ENCODE data around the gene DRC1. TPM values are rescaled to one million over a fixed set of nuclear protein-coding genes. Genes with fewer than 3 reads are reported as not detected.

The DRC1 gene
- total RNA-seq, 1 donor from 2014 or later = 0.30 TPM

DNA sequence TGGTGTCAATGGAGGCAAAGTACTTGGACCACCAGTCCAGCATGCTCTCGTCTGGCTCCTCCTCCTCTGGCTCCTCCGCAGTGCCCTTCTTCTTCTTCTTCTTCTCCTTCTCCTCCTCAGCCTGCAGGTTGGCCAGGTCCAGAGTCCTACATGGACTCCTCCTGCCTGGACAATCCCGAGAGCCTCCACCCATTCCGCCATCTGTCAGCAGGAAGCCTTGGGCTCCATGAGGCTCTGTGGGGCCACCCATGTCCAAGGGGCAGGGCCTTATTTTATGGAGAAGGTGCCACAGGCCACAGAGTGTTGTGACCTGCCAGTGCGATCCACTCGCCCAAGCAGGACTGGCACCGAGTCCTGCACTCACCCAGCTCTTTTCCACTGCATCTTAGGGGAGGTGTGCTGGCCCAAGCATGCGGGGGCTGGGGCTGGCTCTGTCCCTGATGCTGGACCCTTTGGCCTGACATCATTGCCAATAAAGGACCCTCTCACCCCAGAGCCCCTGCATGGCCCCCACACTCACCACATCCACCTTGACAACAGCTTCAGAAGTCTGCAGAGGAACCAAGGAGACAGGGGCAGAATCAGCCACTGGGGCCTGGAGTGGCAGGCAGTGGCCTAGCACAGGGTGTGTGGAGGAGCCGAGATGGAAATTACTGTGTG is 69.0 kb downstream of the DRC1 start:
- ATAC-seq = no peak
- intact Hi-C loops (cut with DNase I) = no loop called here
- peak; percentile 32 for DNase-seq (ENCODE audit: missing footprints)

DNA sequence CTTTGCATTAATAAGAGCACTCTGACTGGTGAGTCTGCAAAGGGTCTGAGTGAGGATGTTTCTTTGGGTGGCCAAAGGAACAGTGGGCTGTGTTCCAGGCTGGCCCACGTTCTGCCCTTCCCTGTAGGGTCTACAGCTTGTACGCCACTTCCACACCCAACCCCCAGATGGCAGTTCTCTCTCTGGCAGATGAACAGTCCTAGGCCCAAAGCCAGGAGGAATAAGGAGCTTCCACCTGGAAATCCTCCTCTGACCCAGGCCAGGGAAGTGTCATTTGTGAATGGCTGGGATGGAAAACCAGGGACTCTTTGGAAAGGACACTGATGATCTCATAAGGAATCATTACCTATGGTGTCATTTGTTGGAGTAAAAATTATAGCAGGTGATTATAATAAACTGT is 69.6 kb downstream of the DRC1 start:
- ATAC-seq = no peak
- DNase-seq (ENCODE audit: missing footprints) = no peak
- intact Hi-C loops (cut with DNase I) = no loop called here

DNA sequence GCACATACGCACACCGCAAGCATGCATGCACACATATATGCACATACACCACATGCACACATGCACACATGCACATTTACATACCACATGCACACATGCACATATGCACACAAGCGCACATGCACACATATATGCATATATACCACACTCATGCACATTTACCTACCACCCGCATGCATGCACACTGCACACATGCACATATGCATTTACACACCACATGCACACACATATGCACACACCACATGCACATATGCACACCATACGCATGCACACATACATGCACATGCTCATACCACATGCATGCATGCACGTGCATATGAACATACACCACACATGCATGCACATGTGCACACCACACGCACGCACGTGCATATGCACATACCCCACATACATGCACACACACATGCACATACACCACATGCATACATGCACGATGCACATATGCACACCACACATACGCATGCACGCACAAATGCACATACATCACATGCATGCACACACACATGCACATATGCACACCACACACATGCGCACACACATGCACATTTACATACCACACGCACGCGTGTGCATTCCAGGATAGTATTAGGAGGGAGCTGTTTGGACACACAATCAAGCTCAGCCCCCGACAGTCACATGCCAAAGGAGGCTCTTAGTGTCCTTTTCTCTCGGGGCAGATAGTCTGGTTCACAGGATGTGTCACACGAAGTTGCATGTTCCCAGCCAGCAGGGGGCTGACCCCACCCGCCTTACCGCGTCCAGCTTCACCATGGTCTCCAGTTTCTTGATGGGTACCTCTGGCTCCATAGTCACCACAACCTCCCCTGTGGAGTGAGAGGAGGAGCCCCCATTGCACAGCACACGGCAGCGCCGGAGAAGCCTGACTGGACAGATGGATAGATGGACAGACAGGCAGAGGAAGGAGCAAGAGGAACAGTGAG is 70.3 kb downstream of the DRC1 start:
- ATAC-seq (no peak), DNase-seq (ENCODE audit: missing footprints) (peak; percentile 35)
- intact Hi-C loops (cut with DNase I) = no loop called here

DNA sequence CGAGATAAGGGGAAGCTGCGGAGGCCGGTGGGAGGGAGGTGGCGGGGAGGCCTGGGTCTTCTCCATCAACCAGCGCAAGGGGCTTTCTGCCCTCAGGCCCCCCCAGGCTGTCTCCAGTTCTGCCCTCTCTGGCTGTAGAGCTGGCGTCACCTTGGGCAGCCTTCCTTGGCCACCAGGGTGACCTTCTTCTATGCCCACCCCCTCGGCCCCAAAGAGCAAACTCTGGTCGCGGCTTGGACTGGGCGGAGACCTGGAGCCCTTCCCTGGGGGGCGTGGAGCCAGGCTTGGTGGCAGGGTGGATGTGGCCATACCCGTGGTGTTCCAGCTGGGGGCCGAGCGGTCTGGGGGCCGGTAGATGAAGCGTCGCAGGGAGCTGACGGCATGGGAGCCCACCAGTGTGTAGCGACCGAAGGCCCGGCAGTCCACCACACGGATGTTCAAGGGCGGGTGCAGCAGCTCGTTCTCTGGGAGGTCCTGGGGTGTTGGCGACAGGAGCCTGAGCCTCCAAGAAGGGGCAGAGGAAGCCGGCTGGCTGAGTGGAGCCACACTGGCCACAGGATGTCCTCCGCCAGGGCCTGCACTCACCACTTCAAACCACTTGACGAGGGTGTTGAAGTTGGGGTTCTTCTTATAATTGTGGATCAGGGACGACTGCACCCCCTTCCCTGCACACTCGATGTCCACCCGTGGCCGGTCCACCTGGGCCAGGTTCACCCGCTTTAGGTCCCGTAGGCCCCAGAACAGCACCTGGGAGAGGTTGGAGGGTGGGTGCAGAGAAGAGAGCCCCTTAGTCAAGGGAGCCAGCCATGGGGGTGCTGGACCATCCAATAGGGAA is 71.3 kb downstream of the DRC1 start:
- ATAC-seq (no peak), DNase-seq (ENCODE audit: missing footprints) (peak; percentile 50)
- intact Hi-C loops (cut with DNase I) = no loop called here

DNA sequence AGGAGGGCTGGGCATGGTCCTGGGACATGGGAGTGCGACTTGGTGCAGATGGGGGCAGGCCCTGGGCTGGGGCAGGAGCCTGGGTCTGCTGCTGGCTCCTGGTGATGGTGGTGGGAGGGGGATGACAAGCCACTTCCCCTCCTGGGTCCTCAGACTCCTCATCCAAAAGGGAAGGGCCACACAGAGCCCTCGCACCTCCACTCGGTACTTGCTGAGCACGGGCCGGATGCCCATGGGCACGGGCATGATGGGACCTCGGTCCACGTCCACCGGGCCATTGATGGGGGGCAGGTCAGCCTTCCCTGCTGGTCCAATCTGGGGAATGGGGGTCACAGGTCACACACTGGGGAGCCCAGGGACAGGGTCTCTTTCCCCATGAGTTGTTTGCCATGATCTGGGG is 72.1 kb downstream of the DRC1 start:
- intact Hi-C loops (cut with DNase I) = no loop called here
- DNase-seq (ENCODE audit: missing footprints) (peak; percentile 37), ATAC-seq (no peak)

DNA sequence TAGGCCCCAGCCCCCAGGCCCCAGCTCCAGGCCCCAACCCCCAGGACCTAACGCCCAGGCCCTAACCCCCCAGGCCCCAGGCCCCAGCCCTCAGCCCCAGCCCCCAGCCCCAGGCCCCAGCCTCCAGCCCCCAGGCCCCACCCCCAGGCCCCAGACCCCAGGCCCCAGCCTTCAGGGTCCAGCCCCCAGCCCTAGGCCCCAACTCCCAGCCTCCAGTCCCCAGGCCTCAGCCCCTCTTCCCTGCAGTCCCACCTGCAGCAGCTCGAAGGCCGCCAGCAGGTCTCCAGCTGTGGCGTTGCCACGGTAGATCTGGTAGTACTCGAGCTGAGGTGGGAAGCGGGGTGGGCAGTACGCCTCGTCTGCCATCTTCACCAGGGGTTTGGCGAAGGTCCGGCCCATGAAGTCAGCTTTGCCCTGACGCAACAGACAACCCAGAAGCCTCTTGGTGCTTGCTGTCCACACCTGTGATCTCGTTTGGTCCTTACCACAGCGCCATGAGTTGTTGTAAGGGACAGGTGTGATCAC is 72.6 kb downstream of the DRC1 start:
- intact Hi-C loops (cut with DNase I) = no loop called here
- no peak for ATAC-seq
- peak; percentile 16 for DNase-seq (ENCODE audit: missing footprints)

DNA sequence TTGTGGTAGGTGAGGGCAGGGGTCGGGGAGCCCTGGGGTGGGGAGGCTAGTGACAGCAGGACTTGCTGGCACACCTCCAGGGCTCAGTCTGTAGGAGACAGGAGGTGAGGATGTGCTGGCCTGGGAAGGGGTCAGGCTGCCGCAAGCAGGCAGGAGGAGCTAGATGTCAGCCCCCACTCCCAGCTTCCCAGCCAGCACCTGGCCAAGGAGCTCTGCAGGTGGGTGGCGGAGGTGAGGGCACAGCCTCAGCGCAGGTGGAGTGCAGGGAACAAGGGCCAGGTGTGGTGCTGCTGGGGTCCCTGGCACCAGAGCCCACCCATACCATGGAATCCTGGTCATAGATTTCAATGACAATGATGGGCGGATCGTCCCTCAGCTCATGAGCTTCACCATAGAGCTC is 73.3 kb downstream of the DRC1 start:
- ATAC-seq (no peak), DNase-seq (ENCODE audit: missing footprints) (peak; percentile 11)
- intact Hi-C loops (cut with DNase I) = no loop called here

DNA sequence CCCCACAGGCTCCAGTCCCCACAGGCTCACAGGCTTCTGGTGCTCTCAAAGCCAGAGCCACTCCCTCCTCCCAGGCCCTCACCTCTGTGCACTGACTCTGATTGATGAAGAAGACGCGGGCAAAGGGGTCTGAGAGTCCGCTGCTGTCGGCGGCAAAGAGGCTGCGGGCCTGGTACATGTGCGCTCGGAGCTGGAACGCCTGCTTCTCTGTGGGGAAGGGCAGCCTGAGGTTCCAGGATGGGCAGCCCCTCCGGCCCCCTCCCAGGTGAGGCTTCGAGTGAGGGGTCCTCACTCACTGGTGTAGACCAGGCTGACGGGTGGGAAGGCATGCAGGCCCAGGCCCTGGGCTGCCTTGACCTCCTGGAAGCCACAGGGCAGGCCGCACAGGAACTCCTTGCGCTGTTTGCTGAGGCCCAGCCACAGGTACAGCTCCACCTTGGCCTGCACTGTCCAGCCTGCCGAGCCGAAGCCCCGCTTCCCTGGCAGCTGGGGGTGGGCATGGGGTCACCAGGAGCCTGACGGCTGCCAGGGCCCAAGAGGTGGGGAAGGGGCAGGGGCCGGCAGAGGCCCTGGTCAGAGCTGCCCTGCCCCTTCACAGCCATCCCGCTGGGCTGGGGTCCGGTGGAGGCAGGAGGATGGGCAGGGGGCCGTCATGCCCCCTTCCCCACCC is 74.2 kb downstream of the DRC1 start:
- intact Hi-C loops (cut with DNase I) = no loop called here
- no peak for ATAC-seq
- peak; percentile 41 for DNase-seq (ENCODE audit: missing footprints)

DNA sequence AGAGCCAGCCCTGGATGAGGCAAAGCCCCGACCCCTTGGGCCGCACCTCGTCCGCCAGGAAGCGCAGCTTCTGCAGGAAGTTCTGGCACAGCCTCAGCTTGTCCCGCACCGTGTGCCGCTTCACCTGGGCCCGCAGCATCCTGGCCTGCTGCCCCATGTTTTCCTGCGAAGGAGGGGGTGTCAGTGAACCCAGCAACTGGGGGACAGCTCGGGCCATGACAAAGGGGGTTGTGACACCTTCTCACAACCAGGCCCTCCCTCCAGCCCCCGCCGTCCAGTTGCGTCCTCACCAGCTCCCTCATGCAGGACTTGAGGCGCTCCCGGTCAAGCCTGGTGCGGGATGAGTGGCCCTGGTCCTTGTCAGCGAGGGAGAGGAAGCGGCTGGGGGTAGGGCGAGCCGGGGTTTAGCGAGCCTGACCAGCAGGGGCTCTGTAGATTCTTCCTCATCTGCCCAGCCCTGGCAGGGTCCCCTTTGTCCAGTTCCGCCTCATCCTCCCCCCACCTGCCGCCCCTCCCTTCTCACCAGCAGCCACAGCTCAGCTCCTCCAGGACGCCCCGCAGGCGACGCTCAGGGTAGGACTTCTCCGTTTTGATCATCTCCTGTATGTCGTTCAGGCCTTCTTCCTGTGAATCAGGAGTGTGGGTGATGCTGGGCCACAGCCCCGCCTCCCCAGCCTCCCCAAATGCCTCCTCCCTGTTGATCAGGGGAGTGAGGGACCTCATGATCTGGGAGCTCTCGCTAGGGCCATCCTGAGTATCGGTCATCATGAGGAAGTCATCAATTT is 75.6 kb downstream of the DRC1 start:
- DNase-seq (ENCODE audit: missing footprints) (peak; percentile 39), ATAC-seq (no peak)
- intact Hi-C loops (cut with DNase I) = no loop called here

DNA sequence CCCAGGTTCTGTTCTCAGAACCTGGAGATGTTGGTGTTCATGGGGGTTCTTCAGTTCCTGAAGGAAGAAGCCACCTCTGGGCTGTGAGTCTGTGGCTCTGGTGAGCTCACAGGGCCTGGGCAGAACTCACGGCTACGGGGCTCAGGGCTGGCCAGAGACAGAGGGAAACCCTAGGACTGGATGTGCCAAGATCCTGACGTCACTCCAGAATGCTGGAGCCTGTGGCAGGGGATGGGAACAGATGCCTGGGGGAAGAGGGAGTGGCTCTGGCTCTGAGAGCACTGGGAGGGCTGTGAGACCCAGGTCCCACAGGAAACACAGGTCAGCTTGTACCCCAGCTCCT is 76.2 kb downstream of the DRC1 start, which contains the start of gene OTOF:
Gene OTOF (minus strand): TSS at position 214 of the 343 bp plus-strand sequence.
- intact Hi-C loops (cut with DNase I) = no loop called here
- ATAC-seq (peak; percentile 91), DNase-seq (ENCODE audit: missing footprints) (peak; percentile 73)

DNA sequence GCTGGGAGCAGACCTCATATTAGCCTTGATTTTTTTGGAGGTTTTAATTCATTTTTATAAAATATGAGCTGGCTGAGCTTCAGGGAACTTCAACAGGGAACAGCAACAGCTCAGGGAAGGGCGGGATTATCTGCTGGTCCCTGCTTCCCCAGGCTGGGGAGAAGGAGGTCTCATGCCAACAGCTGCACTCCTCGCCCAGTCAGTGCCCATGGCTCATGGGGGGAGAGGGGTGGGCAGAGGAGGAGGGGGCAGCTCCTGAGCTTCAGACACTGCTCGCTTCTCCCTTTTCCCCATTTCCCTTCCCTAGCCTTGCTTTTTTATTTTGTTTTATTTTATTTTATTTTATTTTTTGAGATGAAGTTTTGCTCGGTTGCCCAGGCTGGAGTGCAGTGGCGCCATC is 76.6 kb downstream of the DRC1 start:
- intact Hi-C loops (cut with DNase I) = no loop called here
- no peak for ATAC-seq
- peak; percentile 52 for DNase-seq (ENCODE audit: missing footprints)

DNA sequence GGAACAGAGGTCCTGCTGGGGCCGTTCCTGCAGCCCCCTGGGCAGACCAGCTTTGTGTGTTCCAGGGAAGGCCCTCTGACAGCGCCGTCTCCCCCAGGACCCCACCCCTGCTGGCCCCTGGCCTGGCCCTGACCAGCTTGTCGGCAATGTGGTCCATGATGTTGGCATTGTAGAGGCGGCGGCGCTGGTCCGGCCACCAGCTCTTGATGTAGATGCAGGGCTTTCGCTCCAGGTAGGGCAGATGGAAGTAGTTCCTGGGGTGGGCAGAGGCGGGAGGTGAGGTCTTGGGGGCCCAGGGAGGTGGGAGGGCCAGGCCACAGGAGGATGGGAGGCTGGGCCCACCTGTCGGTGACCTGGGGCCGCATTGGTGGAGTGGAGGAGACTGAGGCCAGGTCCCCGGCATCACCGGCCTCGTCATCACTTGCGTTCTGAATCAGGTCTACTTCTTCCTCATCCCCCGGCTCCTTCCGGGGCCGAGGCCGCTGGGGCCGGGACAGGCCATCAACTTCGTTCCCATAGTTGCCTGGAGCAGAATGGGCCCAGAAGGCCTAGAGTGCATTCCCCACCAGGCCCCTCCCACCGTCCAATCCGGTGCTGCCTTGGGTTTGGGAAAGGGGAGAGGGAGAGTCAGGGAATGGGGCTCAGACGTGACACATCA is 77.5 kb downstream of the DRC1 start:
- intact Hi-C loops (cut with DNase I) = no loop called here
- ATAC-seq = no peak
- peak; percentile 45 for DNase-seq (ENCODE audit: missing footprints)

DNA sequence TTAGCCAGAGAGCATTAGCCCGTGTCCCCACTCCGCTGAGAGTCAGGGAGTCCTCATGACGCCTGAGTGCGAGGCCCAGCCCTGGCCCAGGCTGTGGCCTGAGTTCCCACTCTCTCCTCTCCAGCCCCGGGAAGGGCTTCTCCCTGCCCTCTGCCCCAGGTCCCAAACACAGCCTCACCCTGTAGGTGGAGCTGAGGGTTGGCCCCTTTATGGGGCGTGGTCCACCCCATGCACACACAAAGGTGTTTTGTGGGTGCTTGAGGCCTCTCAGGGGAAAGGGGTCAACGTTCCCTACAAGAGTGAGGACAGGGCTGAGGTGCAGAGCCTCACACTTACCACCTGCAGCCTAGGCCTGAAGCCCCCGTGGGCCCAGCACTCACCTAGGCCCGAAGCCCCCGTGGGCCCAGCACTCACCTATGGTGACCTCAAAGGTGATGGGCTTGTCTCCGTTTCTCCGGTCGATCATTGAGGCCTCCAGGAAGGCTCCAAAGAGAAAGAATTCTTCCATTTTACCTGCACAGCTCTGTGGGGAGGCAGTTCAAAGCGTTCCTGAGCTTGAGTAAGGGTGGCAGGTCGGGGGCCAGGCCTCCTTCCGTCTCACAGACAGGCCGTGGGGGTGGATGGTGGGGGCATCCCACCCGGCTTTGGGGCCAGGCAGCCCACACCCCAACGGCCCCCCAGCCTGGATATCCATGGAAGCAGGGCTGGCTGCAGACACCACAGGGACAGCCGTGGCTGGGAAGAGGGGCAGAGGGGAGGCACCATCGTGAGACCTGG is 78.3 kb downstream of the DRC1 start:
- intact Hi-C loops (cut with DNase I) = no loop called here
- peak; percentile 47 for DNase-seq (ENCODE audit: missing footprints)

DNA sequence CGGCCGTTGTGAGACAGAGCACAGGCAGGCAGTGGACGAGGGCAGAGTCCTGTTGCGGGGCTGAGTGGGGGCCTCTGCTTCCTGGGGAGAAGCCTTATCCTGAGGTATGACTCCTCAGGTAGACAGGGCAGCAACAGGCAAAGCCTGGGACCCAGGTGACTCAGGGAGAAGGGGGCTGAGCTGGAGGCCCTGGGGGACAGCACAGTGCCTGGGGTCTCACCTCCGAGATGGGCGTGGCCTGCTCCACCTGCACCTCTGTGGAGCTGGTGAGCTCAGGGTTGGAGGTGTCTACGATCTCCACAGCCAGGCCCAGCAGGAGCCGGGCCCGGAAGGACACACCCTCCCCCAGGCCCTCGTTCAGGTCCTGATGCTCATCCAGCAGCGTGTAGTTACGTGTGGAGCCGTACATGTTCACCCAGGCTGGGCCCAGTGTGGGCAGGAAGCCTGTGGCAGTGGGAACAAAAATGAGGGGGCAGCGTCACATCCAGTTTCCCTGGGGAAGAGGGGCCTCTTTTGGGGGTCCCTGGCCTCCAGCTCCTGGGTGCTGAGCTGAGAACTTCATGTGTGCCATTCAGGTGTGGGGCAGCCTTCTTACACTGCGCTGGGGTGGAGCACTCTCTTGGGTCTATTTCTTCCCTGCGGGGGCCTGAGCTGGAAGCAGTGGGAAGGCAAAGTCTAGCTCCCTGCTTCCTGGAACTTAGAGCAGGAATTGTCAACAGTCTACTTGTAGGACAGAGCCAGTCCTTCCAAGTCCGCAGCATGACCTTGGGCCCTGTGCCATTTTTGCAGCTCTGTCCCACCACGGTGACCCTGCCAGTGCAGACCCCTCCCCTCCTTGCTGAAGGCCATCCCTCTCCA is 79.1 kb downstream of the DRC1 start:
- intact Hi-C loops (cut with DNase I) = no loop called here
- DNase-seq (ENCODE audit: missing footprints) (peak; percentile 41), ATAC-seq (no peak)

More for the DNA sequence above, 78.3 kb downstream of the DRC1 start:
- ATAC-seq = no peak

DNA sequence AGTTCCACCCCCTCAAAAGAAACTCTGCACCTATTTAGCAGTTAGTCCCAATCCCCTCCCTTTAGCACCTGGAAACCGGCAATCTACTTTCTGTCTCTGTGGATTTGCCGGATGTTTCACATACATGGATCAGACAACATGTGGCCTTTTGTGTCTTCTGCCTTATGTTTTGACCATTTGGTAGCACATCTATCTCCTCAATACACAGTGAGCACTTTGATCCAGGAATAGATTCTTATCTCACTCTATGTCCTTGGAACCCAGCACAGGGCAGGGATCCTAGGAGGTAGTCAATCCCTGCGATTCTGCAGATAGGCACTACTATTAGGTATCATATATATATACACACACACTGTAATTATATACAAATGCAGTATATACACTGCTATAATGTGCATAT is 80.0 kb downstream of the DRC1 start:
- intact Hi-C loops (cut with DNase I) = no loop called here
- ATAC-seq (no peak), DNase-seq (ENCODE audit: missing footprints) (no peak)

Data from Right ventricle myocardium inferior (tissue), 1 donor.